GM10248 (cell line): ENCODE data around the gene MSH5.

Experiments used
- CTCF ChIA-PET: fragments of 300-600 bp; sonication (Branson Sonifier 250); formaldehyde crosslinking; extraction: SDS; loops from one replicate; lab custom pipeline; 2021; ENCODE audit warnings: antibody characterized with exemption; lab: Yijun Ruan, JAX
- POLR2A ChIA-PET: fragments of 350-650 bp; sonication (Branson Sonifier 250); formaldehyde crosslinking; extraction: SDS; loops from one replicate; lab custom pipeline; 2020; ENCODE audit warnings: antibody characterized with exemption; lab: Yijun Ruan, JAX
- DNase-seq: peaks from one replicate; pipeline ENCODE4 v3.0.0; 2012; ENCODE audit errors: extremely low spot score
- TF ChIP-seq, protein P1 (sequence below): IDR thresholded peaks from 2 replicates; pipeline ENCODE4 v1.5.1; 2012; ENCODE audit warnings: mild to moderate bottlenecking, low read depth; ENCODE audit errors: extremely low read depth, missing control alignments, control extremely low read depth

MSH5 gene

DNA sequence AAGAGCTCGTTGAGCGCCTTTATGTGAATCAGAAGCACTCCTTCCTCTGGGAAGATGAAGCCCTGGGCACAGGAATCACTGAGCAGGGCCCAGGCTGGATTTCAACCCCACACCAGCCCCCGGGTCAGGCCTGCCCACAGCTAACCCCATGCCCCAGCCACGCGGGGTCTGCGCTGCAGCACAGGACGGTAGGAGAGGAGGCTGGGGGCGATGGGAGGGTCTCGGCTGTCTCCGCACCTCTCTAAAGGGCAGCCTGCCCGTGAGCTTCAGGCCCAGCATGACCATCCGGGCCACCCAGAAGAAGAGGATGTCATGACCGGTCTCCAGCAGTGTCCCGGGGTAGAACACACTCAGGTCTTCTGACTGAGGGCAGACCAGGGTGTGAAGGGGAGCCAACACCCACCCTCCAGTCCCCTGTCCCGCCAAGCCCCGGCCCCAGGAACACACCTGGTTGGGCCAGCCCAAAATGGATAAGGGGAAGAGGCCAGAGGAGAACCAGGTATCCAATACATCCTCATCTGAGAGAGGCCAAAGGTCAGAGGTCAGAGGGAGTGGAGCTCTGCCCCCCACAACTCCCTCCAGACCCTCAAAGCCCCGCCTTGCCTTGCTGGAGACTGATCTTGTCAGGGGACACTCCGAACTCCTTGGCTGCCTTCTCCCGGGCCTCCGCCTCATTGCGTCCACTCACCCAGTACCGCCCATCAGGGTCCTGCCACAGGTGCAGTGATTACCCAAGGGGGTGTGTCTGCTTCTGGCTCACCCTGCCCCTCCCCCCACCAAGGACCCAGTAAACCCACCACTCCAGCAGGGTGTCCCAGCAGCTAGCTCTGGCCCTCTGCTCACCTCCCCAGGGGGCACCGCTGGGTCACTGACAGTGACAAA, 41.7 kb downstream of the MSH5 start:
- POLR2A ChIA-PET: interaction anchor here (0.8 kb wide), 1 partner anchor 12 kb away, joined by 3 read pairs; no protein-coding TSS in a partner anchor
- DNase-seq: no peak
- CTCF ChIA-PET: interaction anchor here (1.0 to 4.6 kb wide), 3 partner anchors 10 to 15 kb away, joined by 5 to 31 read pairs (median 9); partner anchors contain the start of gene VARS1
- TF ChIP-seq, protein P1, sequence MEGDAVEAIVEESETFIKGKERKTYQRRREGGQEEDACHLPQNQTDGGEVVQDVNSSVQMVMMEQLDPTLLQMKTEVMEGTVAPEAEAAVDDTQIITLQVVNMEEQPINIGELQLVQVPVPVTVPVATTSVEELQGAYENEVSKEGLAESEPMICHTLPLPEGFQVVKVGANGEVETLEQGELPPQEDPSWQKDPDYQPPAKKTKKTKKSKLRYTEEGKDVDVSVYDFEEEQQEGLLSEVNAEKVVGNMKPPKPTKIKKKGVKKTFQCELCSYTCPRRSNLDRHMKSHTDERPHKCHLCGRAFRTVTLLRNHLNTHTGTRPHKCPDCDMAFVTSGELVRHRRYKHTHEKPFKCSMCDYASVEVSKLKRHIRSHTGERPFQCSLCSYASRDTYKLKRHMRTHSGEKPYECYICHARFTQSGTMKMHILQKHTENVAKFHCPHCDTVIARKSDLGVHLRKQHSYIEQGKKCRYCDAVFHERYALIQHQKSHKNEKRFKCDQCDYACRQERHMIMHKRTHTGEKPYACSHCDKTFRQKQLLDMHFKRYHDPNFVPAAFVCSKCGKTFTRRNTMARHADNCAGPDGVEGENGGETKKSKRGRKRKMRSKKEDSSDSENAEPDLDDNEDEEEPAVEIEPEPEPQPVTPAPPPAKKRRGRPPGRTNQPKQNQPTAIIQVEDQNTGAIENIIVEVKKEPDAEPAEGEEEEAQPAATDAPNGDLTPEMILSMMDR: no peak

DNA sequence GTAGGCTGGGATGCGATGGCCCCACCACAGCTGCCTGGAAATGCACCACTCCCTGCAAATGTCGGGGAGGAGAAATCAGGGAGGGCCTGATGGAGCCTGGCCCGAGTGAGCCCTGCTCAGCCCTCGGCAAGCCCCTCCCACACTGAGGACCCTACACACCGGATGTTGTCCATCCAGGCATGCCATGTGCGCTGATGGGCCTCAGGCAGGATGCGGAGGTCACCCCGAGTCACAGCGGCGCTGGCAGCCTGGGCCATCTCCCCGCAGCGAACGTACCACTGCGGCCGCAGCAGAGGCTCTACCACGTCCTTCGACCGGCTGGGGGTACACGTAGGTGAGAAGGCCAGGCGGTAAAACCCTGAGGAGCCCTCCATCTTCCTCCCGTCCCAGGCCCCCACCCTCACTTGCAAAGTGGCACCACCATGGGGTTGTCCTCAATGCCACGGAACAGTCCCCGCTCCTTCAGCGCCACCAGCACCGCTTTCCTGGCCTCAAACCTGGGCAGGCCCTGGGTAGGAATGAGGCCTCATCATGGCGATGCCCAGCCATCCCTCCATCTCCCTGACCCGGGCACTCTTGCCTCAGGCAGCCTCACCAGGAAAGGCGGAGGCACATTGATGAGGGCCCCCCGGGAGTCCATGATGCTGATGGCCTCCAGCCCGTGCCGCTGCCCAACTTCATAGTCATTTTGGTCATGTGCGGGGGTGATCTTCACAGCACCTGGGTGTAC, 42.5 kb downstream of the MSH5 start:
- TF ChIP-seq, protein P1: no peak
- ChIA-PET POLR2A (no interaction called here), CTCF (interaction anchor here (1.9 to 7.2 kb wide), 4 partner anchors 8 to 13 kb away, joined by 9 to 41 read pairs (median 20); no protein-coding TSS in a partner anchor)
- DNase-seq: no peak

DNA sequence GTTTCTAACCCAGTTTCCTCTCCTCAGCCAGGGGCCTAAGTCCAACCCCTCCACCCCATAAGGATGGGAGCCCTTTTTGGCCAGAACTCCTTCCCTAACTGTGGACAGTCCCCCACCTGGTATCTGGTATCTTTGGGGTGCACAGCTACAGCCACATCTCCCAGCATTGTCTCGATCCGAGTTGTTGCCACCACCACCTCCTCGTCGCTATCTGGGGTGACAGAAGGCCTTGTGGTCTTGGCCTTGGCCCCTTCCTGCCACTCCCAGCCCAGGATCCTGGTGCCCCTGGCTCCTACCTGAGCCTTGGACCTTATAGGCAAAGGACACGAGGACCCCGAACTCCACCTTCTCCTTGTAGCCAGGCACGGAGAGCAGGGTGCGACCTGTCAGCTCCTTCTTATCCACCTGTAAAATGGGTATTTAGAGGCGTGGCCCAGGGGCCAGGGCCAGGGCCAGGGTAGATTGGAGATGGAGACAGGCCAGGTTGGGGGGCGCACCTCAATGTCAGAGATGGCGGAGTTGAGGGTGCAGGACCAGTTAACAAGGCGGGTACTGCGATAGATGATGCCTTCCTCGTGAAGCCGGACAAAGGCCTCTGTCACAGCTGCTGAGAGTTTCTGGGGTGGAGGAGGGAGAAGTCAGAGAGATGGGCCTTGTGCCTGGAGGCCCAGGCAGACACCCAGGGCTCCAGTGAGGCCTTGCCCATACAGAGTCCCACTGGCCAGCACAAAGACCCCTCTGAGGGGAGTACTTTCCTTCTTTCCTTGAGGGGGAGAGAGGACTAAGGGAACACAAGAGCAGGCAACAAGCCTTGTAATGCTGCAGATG, 44.5 kb downstream of the MSH5 start:
- POLR2A ChIA-PET: no interaction called here
- CTCF ChIA-PET: interaction anchor here (1.3 to 7.2 kb wide), 3 partner anchors 10 to 15 kb away, joined by 4 to 41 read pairs (median 10); no protein-coding TSS in a partner anchor
- TF ChIP-seq, protein P1: no peak
- no peak for DNase-seq

DNA sequence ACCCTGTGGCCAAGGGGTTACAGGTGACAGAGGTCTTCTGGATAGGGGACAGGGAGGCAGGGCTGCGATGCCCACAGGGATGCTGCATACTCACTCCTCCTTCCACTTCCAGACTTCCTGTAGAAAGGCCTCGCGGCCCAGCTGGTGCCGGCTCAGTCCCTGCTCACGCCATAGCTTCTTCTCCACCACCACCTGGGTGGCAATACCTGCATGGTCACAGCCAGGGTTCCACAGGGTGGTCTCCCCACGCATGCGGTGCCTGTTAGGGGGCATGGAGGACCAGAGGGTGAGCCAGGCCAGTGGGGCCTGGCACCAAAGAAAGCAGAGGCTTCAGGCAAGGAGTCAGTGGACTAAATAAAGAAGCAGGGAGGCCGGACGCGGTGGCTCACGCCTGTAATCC, 45.7 kb downstream of the MSH5 start:
- ChIA-PET CTCF (interaction anchor here (1.0 to 7.2 kb wide), 6 partner anchors 8 to 44 kb away, joined by 3 to 41 read pairs (median 5); partner anchors contain the start of gene VWA7), POLR2A (no interaction called here)
- DNase-seq: no peak
- TF ChIP-seq, protein P1: no peak

DNA sequence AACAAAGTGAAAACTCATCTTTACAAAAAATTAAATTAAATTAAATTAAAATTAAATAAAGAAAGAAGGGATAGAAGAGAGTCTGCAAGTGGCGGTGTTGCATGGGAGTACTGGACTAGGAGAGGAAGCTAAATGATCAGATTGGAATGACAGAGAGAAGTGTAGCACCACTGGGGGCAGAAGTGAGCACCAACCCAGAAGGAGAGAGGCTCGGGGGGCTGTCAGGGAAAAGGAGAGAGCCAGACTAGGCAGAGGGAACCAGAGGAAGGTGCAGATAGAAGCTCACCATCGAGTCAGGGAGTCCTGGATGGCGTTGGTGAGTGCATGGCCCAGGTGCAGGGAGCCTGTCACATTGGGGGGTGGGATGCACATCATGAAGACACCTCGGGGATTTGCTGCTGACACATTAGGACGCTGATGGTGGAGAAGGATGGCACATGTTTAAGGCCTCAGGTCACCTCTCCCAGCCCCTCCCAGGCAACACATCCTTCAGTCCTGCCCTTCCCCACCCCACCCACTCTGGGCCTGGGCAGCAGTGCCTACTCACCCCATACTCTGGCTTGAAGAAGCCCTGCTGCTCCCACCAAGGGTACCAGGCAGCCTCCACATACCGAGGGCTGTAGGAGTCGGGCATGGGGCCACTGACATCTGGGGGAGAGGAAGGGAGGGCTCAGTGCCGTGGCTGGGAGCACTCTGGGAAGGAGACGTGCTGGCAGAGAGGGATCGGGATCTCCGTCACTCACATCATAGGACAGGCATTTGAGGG, 51.7 kb downstream of the MSH5 start:
- TF ChIP-seq, protein P1: peak; percentile 60
- DNase-seq: peak; percentile 53
- POLR2A ChIA-PET: interaction anchor here (1.2 kb wide), 1 partner anchor 15 kb away, joined by 3 read pairs; the partner anchor contains the start of gene LSM2
- CTCF ChIA-PET: interaction anchor here (0.6 to 1.9 kb wide), 20 partner anchors 10 to 107 kb away, joined by 3 to 12 read pairs (median 4); partner anchors contain the start of genes DDAH2, LSM2, MSH5 and VWA7
